GM23338 (cell line): ENCODE results near the gene RNF133. TPM values are rescaled to one million over a fixed set of nuclear protein-coding genes. Genes with fewer than 3 reads are reported as not detected.

ENCODE experiments used
- polyA plus RNA-seq: library from polyadenylated mRNA; unstranded; fragments of >200 nt; fragmentation: Nextera tagmentation; extraction: Ambion mirVana; gene quantifications from 2 replicates; pipeline ENCODE4 v1.2.1, GENCODE V29; 2016
- small RNA-seq: library from RNA; depleted of rRNA; stranded (forward); fragments of <200 nt; gene quantifications from one replicate; pipeline ENCODE3, GENCODE V24; 2014; ENCODE audit warnings: low replicate concordance
- total RNA-seq: library from RNA; depleted of rRNA; stranded (reverse); fragments of >200 nt; shearing (Covaris generic); gene quantifications from 2 replicates; pipeline ENCODE4 v1.2.3, GENCODE V29; 2014; rRNA removed

RNF133 gene
- total and polyA plus RNA-seq, 2 experiments from 2014 or later, result 2.0 TPM; not detected in 1

Small RNAs within 50 kb of the gene (small RNA-seq; reads per million reads assigned to genes)
- gene AC006463.1, result not detected

Other genes starting within 250 kb of the RNF133 start
- 0.23 and 2.2 TPM in 2 replicates for gene RNF148, start 3.8 kb upstream of the RNF133 start, total RNA-seq
- gene RNF148, start 3.8 kb upstream of the RNF133 start, polyA plus RNA-seq, result not detected in 2 replicates
- 31.7 and 36.9 TPM in 2 replicates for gene CADPS2, start 187.3 kb upstream of the RNF133 start, total RNA-seq
- gene CADPS2, start 187.3 kb upstream of the RNF133 start, polyA plus RNA-seq, result 15.1 and 16.3 TPM in 2 replicates